Measurements from ENCODE around the gene ABCA1.

DNA sequence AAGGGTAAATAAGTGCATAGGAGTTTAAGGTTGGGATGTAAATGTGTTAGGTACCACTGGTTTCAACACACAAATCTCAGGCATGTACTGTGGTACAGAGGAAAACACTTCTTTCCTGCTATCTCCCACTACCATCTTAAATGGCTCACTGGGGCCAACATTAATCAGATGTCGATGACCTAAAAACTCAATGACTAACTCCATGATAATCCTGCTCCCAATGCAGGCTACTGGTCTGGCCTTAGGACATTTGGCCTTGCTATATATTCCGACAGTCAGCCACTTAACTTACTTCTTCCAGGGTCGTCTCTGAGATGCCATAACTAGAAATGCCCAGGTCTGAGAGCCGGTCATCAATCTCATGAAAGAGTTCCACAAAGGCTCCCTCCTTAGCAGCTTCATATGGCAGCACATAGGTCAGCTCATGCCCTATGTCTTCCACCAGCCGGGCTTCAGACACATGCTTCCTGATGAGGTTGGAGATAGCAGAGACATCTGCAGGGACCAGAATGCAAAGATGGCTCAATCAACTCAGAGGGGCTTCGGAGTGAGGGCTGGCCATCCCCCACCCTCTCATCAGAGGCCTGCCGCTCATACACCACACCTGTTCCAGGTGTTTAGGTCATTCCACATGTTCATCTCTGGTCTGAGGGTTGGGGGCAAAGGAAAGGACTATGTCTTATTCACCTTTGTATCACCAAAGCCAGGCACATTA lies 111.9 kb downstream of the ABCA1 start:
- TF ChIP-seq CTCF (IDR thresholded peaks at IDR 0.05): no peak
- TF ChIP-seq POLR2A (IDR thresholded peaks at IDR 0.05): no peak
